ENCODE measurements around the gene MAP4K2. TPM values are rescaled to one million over a fixed set of nuclear protein-coding genes. Genes with fewer than 3 reads are reported as not detected.

MAP4K2 gene
- total and polyA plus RNA-seq, 2 of the 4 experiments (the other 2 are of a cell fraction) = 11.7 to 16.6 TPM

DNA sequence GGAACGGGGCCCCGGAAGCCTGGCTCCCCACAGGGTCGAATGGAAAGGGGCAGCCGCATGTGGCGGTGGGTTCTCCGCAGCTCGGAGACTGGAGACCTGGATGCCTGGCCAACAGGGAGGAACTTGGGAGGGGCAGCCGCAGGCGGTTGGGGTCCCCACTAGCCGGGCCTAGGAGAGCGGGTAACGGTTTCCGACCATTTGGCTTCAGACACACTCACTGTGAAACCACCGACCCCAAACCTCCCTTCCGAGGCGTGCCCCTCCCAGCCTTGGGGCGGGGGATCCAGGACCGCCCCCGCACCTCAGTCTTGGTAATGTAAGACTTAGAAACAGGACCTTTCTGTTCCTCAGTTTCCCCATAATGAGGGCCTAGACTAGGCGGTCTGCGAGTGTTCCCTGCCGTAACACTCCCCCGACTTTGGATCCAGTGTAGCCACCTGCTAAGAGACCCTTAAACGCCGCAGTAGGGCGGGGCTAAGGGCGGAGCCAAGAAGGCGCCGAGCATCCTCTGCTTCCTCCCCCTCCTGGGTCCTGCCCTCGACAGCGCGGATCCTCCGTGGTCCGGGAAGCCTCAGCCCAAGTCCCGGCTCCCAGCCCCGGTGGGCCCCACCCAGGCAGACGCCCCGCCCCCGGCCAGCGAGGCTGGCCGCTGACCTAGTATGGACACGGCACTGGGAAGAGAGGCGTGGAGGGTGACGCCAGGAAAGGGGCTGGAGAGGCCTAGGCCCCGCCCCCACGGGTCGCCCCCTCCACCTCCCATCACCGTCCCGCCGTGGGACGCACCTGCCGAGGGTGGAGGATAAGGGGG lies 57.3 kb downstream of the MAP4K2 start:
- no peak overlapping the region for H3K27ac ChIP-seq (ENCODE audit: insufficient read depth, low read length)

More for the DNA sequence above, 57.3 kb downstream of the MAP4K2 start:
- peaks cover 47% of the 10 kb centered on the region for H3K27me3 ChIP-seq (ENCODE audit: control insufficient read depth, insufficient read depth, low read length)
- in situ Hi-C loops (cut with MboI; ENCODE audit: low sequenced_read_pairs) (no loop called here), dilution Hi-C loops (cut with HindIII; ENCODE audit: low sequenced_read_pairs, unreplicated experiment) (no loop called here), intact Hi-C loops (cut with micrococcal nuclease) (no loop called here)
- H2AFZ ChIP-seq (replicated peaks; ENCODE audit: low read length, poor library complexity) = peak overlapping the region; percentile 86
- peak overlapping the region; percentile 27 to 40; a peak in 3 of 4 replicates for H4K8ac ChIP-seq (ENCODE audit: low read depth in 2 of 2, low read length in 2 of 2)
- no TSS peak for BruUV-seq (replicated peaks)
- no peaks in the 10 kb centered on the region for H3K36me3 ChIP-seq (ENCODE audit: control insufficient read depth, insufficient read depth, low read length)
- H3K4me3 ChIP-seq (ENCODE audit: insufficient read depth, low read depth, low read length) = peak overlapping the region; percentile 3; the same call in 1 of the 2 replicates
- peaks cover 14% of the 10 kb centered on the region for H3K4me1 ChIP-seq (ENCODE audit: control insufficient read depth, insufficient read depth, low read length)
- H3K4ac ChIP-seq (ENCODE audit: low read depth, low read length) = peak overlapping the region; percentile 52
- H3K18ac ChIP-seq (ENCODE audit: low read depth, low read length) = no peak overlapping the region
- no peak overlapping the region for H3K9ac ChIP-seq (ENCODE audit: low read depth, low read length)
- DNase-seq (peak; percentile 22), ATAC-seq (ENCODE audit: low read depth) (peak; percentile 52)
- H3K79me1 ChIP-seq (ENCODE audit: low read depth in 1 of 2, low read length in 2 of 2) = no peaks in the 10 kb centered on the region
- H2BK120ac ChIP-seq (ENCODE audit: low read depth, low read length) = 0 out of 2 replicates have a peak overlapping the region, but pooled peaks have one; percentile 13
- H2AK9ac ChIP-seq (replicated peaks; ENCODE audit: low read depth, low read length, poor library complexity) = peak overlapping the region; percentile 90
- no peak for TF ChIP-seq MXI1 (IDR thresholded peaks at IDR 0.05; ENCODE audit: borderline replicate concordance, low read depth, low read length)
- TF ChIP-seq, protein P1, sequence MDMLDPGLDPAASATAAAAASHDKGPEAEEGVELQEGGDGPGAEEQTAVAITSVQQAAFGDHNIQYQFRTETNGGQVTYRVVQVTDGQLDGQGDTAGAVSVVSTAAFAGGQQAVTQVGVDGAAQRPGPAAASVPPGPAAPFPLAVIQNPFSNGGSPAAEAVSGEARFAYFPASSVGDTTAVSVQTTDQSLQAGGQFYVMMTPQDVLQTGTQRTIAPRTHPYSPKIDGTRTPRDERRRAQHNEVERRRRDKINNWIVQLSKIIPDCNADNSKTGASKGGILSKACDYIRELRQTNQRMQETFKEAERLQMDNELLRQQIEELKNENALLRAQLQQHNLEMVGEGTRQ (IDR thresholded peaks at IDR 0.05; ENCODE audit: low read depth, low read length) = no peak
- no peak for TF ChIP-seq MAFK (IDR thresholded peaks at IDR 0.05; ENCODE audit: low read depth, low read length)
- TF ChIP-seq CHD1 (IDR thresholded peaks at IDR 0.05; ENCODE audit: low read depth, low read length) = no peak
- no peak for TF ChIP-seq POLR2A (IDR thresholded peaks at IDR 0.05; ENCODE audit: low read depth, low read length)
- TF ChIP-seq CTCF (conservative IDR thresholded peaks at IDR 0.05; ENCODE audit: low read depth, low read length) = no peak
- no peak for TF ChIP-seq BHLHE40 (IDR thresholded peaks at IDR 0.05; ENCODE audit: low read depth, low read length)
- no peak for TF ChIP-seq MAZ (IDR thresholded peaks at IDR 0.05; ENCODE audit: borderline replicate concordance, low read depth, low read length)
- TF ChIP-seq CEBPB (IDR thresholded peaks at IDR 0.05; ENCODE audit: low read depth, low read length) = no peak
- TF ChIP-seq SMC3 (IDR thresholded peaks at IDR 0.05; ENCODE audit: low read depth, low read length) = no peak
- no peak for TF ChIP-seq FOS (IDR thresholded peaks at IDR 0.05; ENCODE audit: low read depth, low read length)
- TF ChIP-seq NFE2L2 (IDR thresholded peaks at IDR 0.05; ENCODE audit: low read depth, low read length) = no peak
- no peak overlapping the region; the same call in 1 of the 2 replicates for H4K91ac ChIP-seq (ENCODE audit: insufficient read depth, low read depth, low read length)
- WGBS, 2 experiments (ENCODE audit: extremely low coverage in 2 of 2, insufficient read length in 1 of 2) = 20% methylated on average over 6 of the region's 52 CpGs; no CpG with 5 or more reads in 1 of the 2 experiments
- H3K4me2 ChIP-seq (ENCODE audit: low read depth, low read length) = peak overlapping the region; percentile 80
- H4K20me1 ChIP-seq (ENCODE audit: insufficient read depth, low read length) = peaks cover 3% of the 10 kb centered on the region; the same call in 1 of the 2 replicates
- H2BK20ac ChIP-seq (ENCODE audit: low read depth, low read length) = no peak overlapping the region
- ChIA-PET POLR2A (ENCODE audit: unreplicated experiment) (no interaction called here), CTCF (no interaction called here)
- H3K9me3 ChIP-seq (ENCODE audit: control insufficient read depth, insufficient read depth, low read length) = no peaks in the 10 kb centered on the region
- H3K23ac ChIP-seq (ENCODE audit: low read depth, low read length) = peak overlapping the region; percentile 78
- peak overlapping the region; percentile 28; the same call in 1 of the 3 replicates for H2BK15ac ChIP-seq (ENCODE audit: low read depth, low read length)
- peaks cover 7% of the 10 kb centered on the region for H3K9me1 ChIP-seq (ENCODE audit: insufficient read depth, low read length)
- no peak overlapping the region for H2BK5ac ChIP-seq (ENCODE audit: low read depth, low read length, poor library complexity, severe bottlenecking)
- H2AK5ac ChIP-seq (ENCODE audit: low read depth, low read length) = peak overlapping the region; percentile 82; the same call in 1 of the 2 replicates
- 0 out of 2 replicates have a peak overlapping the region, but pooled peaks have one; percentile 41 for H3K14ac ChIP-seq (replicated peaks; ENCODE audit: low read depth, low read length)
- no peak overlapping the region for H4K5ac ChIP-seq (ENCODE audit: low read depth, low read length)
- no peak overlapping the region for H3K56ac ChIP-seq (ENCODE audit: extremely low read depth, insufficient read depth, low read length)

Measured in IMR-90 (cell line).